ENCODE measurements around the gene DIP2C. TPM values are rescaled to one million over a fixed set of nuclear protein-coding genes. Genes with fewer than 3 reads are reported as not detected.
"Not testable (repeated sequence)": the region's sequence is repeated elsewhere in the genome, so short reads cannot be mapped to it uniquely, and the experiment has no call there.

Gene DIP2C
- total RNA-seq, 6 experiments from 2014 or later: 23.2 to 28.9 (median 26.3) TPM

- H3K9me3 Mint-ChIP-seq: peaks cover 4% of the 10 kb centered on the region; the same call in 1 of the 2 replicates
- H3K27me3 Mint-ChIP-seq (ENCODE audit: insufficient read depth): peaks cover 21% of the 10 kb centered on the region
- no peak overlapping the region for H3K4me3 Mint-ChIP-seq
- no peaks in the 10 kb centered on the region for H3K4me1 Mint-ChIP-seq (ENCODE audit: low read depth)
- H3K27ac Mint-ChIP-seq: no peak overlapping the region
- DNase-seq: no peak
- no peak for TF ChIP-seq CTCF (IDR thresholded peaks at IDR 0.05)
- H3K36me3 Mint-ChIP-seq (ENCODE audit: low read depth): peaks cover 2% of the 10 kb centered on the region; the same call in 1 of the 2 replicates
Measured at GRCh38 chr10:707861-708260, 18.4 kb upstream of the DIP2C start.

GRCh38 chr10:707456-707855 lies 18.0 kb upstream of the DIP2C start:
- peaks cover 23% of the 10 kb centered on the region for H3K27me3 Mint-ChIP-seq (ENCODE audit: insufficient read depth)
- no peaks in the 10 kb centered on the region for H3K4me1 Mint-ChIP-seq (ENCODE audit: low read depth)
- no peak overlapping the region for H3K4me3 Mint-ChIP-seq
- DNase-seq: no peak
- TF ChIP-seq CTCF (IDR thresholded peaks at IDR 0.05): no peak
- H3K36me3 Mint-ChIP-seq (ENCODE audit: low read depth): peaks cover 5% of the 10 kb centered on the region; the same call in 1 of the 2 replicates
- H3K9me3 Mint-ChIP-seq: peaks cover 6% of the 10 kb centered on the region; the same call in 1 of the 2 replicates
- no peak overlapping the region for H3K27ac Mint-ChIP-seq

- Mint-ChIP-seq H3K27ac (no peak overlapping the region), H3K9me3 (peaks cover 6% of the 10 kb centered on the region), H3K36me3 (ENCODE audit: low read depth) (peaks cover 5% of the 10 kb centered on the region; the same call in 1 of the 2 replicates), H3K4me3 (no peak overlapping the region), H3K4me1 (ENCODE audit: low read depth) (0 out of 2 replicates have a peak, but pooled peaks cover 10% of the 10 kb centered on the region), H3K27me3 (ENCODE audit: insufficient read depth) (peaks cover 29% of the 10 kb centered on the region)
- no peak for DNase-seq
- TF ChIP-seq CTCF (IDR thresholded peaks at IDR 0.05): no peak
Measured at GRCh38 chr10:703118-703517, 13.7 kb upstream of the DIP2C start.

- H3K4me1 Mint-ChIP-seq (ENCODE audit: low read depth): 0 out of 2 replicates have a peak, but pooled peaks cover 10% of the 10 kb centered on the region
- peaks cover 27% of the 10 kb centered on the region for H3K27me3 Mint-ChIP-seq (ENCODE audit: insufficient read depth)
- H3K4me3 Mint-ChIP-seq; H3K9me3 Mint-ChIP-seq; H3K27ac Mint-ChIP-seq; DNase-seq; H3K36me3 Mint-ChIP-seq (ENCODE audit: low read depth): not testable (repeated sequence)
Measured at GRCh38 chr10:700183-700582, 10.7 kb upstream of the DIP2C start.

- no peak for DNase-seq
- Mint-ChIP-seq H3K4me3 (no peak overlapping the region), H3K27ac (no peak overlapping the region), H3K4me1 (ENCODE audit: low read depth) (peaks cover 22% of the 10 kb centered on the region), H3K36me3 (ENCODE audit: low read depth) (no peaks in the 10 kb centered on the region), H3K27me3 (ENCODE audit: insufficient read depth) (peaks cover 17% of the 10 kb centered on the region), H3K9me3 (no peaks in the 10 kb centered on the region; the same call in 1 of the 2 replicates)
- TF ChIP-seq CTCF (IDR thresholded peaks at IDR 0.05): no peak
Measured at GRCh38 chr10:697097-697875, 7.8 kb upstream of the DIP2C start.

- Mint-ChIP-seq H3K4me1 (ENCODE audit: low read depth) (peaks cover 32% of the 10 kb centered on the region), H3K27ac (no peak overlapping the region), H3K27me3 (ENCODE audit: insufficient read depth) (peaks cover 19% of the 10 kb centered on the region), H3K9me3 (no peaks in the 10 kb centered on the region; the same call in 1 of the 2 replicates), H3K4me3 (no peak overlapping the region), H3K36me3 (ENCODE audit: low read depth) (no peaks in the 10 kb centered on the region)
- no peak for TF ChIP-seq CTCF (IDR thresholded peaks at IDR 0.05)
- no peak for DNase-seq
Measured at GRCh38 chr10:695396-695795, 5.9 kb upstream of the DIP2C start.

Data from HFFc6 (cell line).